Lower lobe of right lung (tissue), 2 donors: ENCODE data around the gene POU2F1. TPM values are rescaled to one million over a fixed set of nuclear protein-coding genes. Genes with fewer than 3 reads are reported as not detected.

Experiments used
- ATAC-seq, 2 donors: fragments of 200-7000 bp; cut with Tn5 transposase; one replicate each; pipeline ENCODE4 v1.9.1; 2020 to 2022; ENCODE audit warnings: mild to moderate bottlenecking in 2 of 2, moderate library complexity in 2 of 2
- DNase-seq: peaks from one replicate; pipeline ENCODE4 v3.0.0-alpha.2; 2020
- H3K27ac ChIP-seq: fragments of 200-600 bp; one replicate; pipeline ENCODE4 v1.8.0; 2022
- H3K27me3 ChIP-seq: fragments of 200-600 bp; one replicate; pipeline ENCODE4 v1.8.0; 2022; ENCODE audit warnings: low read depth
- H3K36me3 ChIP-seq: fragments of 200-600 bp; one replicate; pipeline ENCODE4 v1.8.0; 2022; ENCODE audit warnings: mild to moderate bottlenecking
- H3K4me1 ChIP-seq: fragments of 200-600 bp; one replicate; pipeline ENCODE4 v1.8.0; 2022
- H3K4me3 ChIP-seq: fragments of 200-600 bp; one replicate; pipeline ENCODE4 v1.8.0; 2022; ENCODE audit warnings: mild to moderate bottlenecking
- H3K9me3 ChIP-seq: fragments of 200-600 bp; one replicate; pipeline ENCODE4 v1.8.0; 2022
- CTCF ChIP-seq: fragments of 200-600 bp; IDR thresholded peaks from one replicate; pipeline ENCODE4 v1.8.0; 2022; ENCODE audit warnings: antibody characterized with exemption, mild to moderate bottlenecking
- intact Hi-C: fragments of 100-400 bp; cut with DNase I; formaldehyde crosslinking; loops from one replicate; pipeline ENCODE4 v1.11.0; 2022
- total RNA-seq: library from RNA; stranded (reverse); fragmentation: NEBNext Ultra II Directional; extraction: Animal tissue kit (Norgen Biotek cat#: 25700); gene quantifications from one replicate; pipeline ENCODE4 v1.2.1, GENCODE V29; 2021
- donor health status: DM: no; HTN: yes; CAD: no; lungs with severe emphysema.

POU2F1 gene
- total RNA-seq, 1 donor from 2014 or later: 20.1 TPM

- intact Hi-C loops: no loop called here
- no peak for ATAC-seq
- peaks cover 37% of the 10 kb centered on the region for H3K4me1 ChIP-seq
These were observed 46.3 kb downstream of the POU2F1 start for GRCh38 chr1:167266965-167267364.

DNA sequence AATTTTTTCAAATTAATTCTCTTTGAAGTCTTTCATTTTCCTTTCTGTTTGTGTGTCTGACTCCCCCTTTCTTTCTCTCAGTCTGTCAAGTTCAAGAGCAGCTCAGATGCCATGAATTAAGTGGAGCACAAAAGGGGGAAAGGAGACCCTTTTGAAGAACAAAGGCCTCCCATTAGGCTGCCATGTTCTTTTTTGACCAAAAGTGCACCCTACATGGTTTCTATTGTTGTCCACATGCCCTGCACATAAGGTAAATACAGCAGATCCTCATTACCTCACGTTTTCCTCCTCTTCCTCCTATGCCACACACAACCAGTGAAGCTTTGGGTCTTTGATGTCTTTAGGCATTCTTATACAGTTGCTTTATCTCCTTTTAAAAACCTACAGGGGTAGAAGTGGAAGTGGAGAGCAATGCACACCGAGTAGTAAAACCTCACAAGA lies 47.7 kb downstream of the POU2F1 start:
- no peaks in the 10 kb centered on the region for H3K9me3 ChIP-seq
- no peak for TF ChIP-seq CTCF
- peaks cover 33% of the 10 kb centered on the region for H3K4me1 ChIP-seq
- H3K36me3 ChIP-seq: no peaks in the 10 kb centered on the region
- H3K27me3 ChIP-seq: no peaks in the 10 kb centered on the region
- no peak overlapping the region for H3K27ac ChIP-seq
- no peak overlapping the region for H3K4me3 ChIP-seq
- ATAC-seq (no peak), DNase-seq (no peak)
- intact Hi-C loops: no loop called here

More at GRCh38 chr1:167266965-167267364, 46.3 kb downstream of the POU2F1 start:
- no peak for DNase-seq
- H3K9me3 ChIP-seq: no peaks in the 10 kb centered on the region
- H3K36me3 ChIP-seq: no peaks in the 10 kb centered on the region
- H3K27me3 ChIP-seq: no peaks in the 10 kb centered on the region
- H3K27ac ChIP-seq: no peak overlapping the region
- TF ChIP-seq CTCF: no peak
- H3K4me3 ChIP-seq: no peak overlapping the region

DNA sequence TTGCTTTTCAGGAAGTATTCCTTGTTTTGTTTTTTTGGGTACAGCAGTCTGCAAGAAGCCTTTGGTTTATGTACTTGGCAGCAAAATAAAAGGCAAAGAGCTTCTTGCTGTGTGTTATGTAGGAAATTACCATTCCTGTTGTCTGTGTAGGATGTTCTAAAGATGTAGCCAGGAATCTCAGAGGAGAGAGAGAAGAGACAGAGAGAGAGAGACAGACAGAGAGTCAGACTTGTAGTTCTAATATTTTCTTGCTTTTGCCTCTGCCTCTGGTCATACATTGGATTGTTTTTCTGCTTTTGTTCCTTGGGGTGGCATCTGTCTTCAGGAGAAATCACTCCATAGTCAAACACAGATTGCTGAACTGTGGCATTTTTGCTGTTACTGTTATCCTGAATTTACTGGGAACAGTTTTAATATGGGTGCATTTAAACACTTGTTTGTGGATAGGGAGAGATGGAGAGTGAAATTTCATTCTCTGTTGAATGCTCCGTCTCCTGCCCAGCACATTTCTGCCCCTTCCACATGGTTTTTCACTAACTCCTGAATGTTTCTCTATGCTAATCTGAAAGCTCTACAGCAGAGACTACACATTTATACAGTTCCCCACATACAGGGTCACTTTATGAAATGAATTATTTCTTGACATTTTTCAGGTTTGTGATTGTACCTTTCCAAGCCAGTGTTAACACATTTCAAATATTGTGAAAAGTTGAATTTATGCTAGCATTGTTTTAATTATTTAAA lies 49.8 kb downstream of the POU2F1 start:
- no peaks in the 10 kb centered on the region for H3K27me3 ChIP-seq
- DNase-seq (no peak), ATAC-seq (no peak)
- H3K27ac ChIP-seq: no peak overlapping the region
- intact Hi-C loops: no loop called here
- H3K4me1 ChIP-seq: peaks cover 18% of the 10 kb centered on the region
- no peak overlapping the region for H3K4me3 ChIP-seq
- no peaks in the 10 kb centered on the region for H3K36me3 ChIP-seq
- H3K9me3 ChIP-seq: no peaks in the 10 kb centered on the region
- TF ChIP-seq CTCF: no peak

DNA sequence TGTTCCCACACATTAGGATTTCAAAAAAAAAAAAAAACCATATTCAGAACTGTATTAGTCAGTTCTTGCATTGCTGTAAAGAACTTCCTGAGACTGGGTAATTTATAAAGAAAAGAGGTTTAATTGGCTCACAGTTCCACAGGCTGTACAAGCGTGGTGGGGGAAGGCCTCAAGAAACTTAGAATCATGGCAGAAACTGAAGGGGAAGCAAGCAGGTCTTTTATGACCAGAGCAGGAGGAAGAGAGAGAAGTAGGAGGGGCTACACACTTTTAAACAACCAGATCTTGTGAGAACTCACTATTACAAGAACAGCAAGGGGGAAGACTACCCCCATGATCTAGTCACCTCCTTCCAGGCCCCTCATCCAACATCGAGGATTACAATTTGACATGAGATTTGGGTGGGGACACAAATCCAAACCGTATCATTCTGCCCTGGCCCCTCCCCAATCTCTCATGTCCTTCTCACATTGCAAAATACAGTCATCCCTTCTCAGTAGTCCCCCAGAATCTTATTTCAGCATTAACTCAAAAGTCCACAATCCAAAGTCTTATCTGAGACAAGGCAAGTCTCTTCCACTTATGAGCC lies 51.8 kb downstream of the POU2F1 start:
- ATAC-seq: no peak
- intact Hi-C loops: no loop called here
- H3K9me3 ChIP-seq: no peaks in the 10 kb centered on the region
- H3K27me3 ChIP-seq: no peaks in the 10 kb centered on the region
- no peak overlapping the region for H3K27ac ChIP-seq
- no peak overlapping the region for H3K4me3 ChIP-seq
- H3K36me3 ChIP-seq: no peaks in the 10 kb centered on the region
- no peak for DNase-seq
- peaks cover 18% of the 10 kb centered on the region for H3K4me1 ChIP-seq
- TF ChIP-seq CTCF: no peak

- Histone ChIP-seq H3K27ac (no peak overlapping the region), H3K27me3 (no peaks in the 10 kb centered on the region), H3K4me3 (no peak overlapping the region), H3K9me3 (no peaks in the 10 kb centered on the region), H3K36me3 (no peaks in the 10 kb centered on the region), H3K4me1 (peaks cover 15% of the 10 kb centered on the region)
- DNase-seq (no peak), ATAC-seq (peak in 1 of 2 donors; percentile 26)
- intact Hi-C loops: no loop called here
- no peak for TF ChIP-seq CTCF
These were observed 52.5 kb downstream of the POU2F1 start for GRCh38 chr1:167273027-167273800.
